ENCODE results near the gene ZNF41.

Gene ZNF41

GRCh38 chrX:47489507-47490275, 6.7 kb upstream of the ZNF41 start:
- no peak for DNase-seq

- DNase-seq: peak in 1 of 2 donors; percentile 5
These were observed 1.9 kb upstream of the ZNF41 start for GRCh38 chrX:47484885-47485284.

- no peak for DNase-seq
These were observed 565 bp upstream of the ZNF41 start for GRCh38 chrX:47483306-47484268.

- DNase-seq: no peak
These were observed 934 bp downstream of the ZNF41 start for GRCh38 chrX:47482065-47482511.

DNA sequence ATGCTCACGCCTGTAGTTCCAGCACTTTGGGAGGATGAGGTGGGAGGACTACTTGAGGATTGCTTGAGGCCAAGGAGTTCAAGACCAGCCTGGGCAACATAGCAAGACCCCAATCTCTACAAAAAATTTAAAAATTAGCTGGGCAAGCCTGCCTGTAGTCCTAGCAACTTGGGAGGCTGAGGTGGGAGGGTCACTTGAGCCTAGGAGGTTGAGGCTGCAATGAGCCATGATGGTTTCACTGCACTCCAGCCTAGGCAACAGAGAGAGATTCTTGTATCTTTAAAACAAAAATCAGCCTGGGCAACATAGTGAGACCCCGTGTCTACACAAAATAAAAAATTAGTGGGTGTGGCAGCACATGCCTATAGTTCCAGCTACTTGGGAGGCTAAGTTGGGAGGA, 1.9 kb downstream of the ZNF41 start:
- DNase-seq: no peak

GRCh38 chrX:47480576-47480975, 2.4 kb downstream of the ZNF41 start:
- DNase-seq: no peak

DNA sequence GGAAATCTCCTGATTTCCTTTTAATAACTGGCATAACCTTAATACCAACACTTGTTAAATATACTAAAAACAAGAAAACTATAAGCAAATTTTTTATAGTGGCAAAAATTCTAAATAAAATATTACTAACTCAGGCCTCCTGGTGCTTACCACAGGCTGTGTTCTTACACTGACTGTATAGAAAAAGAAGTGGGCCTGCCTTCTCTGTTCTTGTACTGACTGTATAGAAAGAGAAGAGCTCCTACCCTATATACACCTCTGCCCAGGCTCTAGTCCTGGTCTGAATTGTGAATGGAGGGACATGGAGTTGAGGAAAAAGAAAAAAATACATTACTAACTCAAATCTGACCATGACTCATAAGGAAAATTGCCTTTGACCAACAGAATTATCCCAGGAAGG, 7.5 kb downstream of the ZNF41 start:
- DNase-seq: no peak

GRCh38 chrX:47467106-47467505, 15.9 kb downstream of the ZNF41 start:
- DNase-seq: no peak

GRCh38 chrX:47460561-47460960, 22.5 kb downstream of the ZNF41 start:
- DNase-seq: no peak

GRCh38 chrX:47458528-47458927, 24.5 kb downstream of the ZNF41 start:
- no peak for DNase-seq

DNA sequence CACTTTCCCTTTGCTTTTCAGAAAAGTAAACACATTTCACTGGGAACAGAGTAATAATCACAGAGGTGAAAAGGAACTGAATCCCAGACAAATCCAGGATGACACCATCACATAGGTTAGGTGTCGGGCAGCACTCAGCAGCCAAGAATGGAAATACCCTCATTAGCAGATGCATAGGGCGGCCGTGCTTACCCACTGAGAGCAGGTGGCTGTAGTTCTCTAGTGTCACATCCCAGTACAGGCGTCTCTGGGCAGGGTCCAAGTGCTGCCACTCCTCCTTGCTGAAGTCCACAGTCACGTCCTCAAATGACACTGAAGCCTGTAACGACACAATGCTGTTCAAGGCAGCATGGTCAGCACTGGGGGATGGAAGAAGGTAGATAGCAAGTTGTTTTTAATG, 26.9 kb downstream of the ZNF41 start:
- no peak for DNase-seq

DNA sequence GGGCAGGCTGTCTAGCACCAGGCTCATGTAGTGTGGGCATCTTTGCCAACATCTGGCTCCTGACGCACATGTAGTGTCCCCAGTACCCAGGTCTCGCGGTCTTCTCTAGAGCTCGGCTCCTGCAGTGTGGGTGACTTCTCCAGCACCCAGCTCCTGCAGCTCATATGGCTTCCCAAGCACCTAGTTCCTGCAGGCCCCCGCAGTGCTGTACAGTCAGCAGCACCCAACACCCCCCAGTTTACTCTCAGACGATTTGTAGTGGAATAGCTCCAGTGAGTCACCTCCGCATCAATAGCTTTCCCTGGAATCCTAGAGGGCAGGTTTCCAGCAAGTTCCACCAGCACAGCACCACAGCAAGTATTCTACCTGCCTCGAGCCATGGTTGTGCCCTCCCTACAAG, 30.9 kb downstream of the ZNF41 start:
- no peak for DNase-seq

DNA sequence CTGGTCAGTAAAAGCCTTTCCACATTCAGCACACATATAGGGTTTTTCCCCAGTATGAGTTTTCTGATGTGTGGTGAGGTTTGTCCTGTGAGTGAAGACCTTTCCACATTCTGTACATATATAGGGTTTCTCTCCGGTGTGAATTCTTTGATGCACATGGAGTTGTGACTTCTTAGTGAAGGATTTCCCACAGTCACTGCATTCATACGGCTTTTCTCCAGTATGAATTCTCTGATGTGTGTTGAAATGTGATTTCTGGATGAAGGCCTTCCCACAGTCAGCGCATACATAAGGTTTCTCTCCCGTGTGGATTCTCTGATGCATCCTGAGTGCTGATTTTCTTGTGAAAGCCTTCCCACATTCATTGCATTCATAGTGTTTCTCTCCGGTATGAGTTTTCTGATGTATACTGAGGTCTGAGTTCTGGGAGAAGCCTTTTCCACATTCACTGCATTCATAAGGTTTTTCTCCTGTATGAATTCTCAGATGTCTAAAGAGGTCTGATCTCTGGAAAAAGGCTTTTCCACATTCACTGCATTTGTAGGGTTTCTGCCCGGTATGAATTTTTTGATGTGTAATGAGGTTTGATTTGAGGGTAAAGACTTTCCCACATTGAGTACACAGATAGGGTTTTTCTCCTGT, 34.7 kb downstream of the ZNF41 start:
- no peak for DNase-seq

GRCh38 chrX:47447607-47448006, 35.4 kb downstream of the ZNF41 start:
- no peak for DNase-seq

DNA sequence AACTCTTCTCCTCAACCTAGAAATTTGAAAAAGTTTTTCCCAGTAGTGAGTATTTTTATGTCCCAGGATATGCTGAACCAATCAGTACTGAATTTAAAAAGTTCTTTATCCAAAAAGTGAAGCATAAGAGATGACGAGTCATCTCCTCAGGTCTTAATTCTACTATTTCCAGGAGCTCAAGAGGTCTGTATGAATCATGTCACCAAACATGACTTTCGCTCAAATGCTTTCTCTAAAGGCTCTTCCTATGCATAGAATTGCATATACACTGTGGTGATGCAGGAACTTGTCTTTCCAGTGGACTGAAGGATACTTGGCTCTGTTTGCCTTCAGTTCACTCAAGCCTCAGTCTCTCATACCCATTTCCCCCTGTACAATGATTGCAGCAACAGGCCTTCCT, 36.1 kb downstream of the ZNF41 start:
- DNase-seq: no peak

GRCh38 chrX:47446431-47446830, 36.6 kb downstream of the ZNF41 start:
- DNase-seq: no peak

DNA sequence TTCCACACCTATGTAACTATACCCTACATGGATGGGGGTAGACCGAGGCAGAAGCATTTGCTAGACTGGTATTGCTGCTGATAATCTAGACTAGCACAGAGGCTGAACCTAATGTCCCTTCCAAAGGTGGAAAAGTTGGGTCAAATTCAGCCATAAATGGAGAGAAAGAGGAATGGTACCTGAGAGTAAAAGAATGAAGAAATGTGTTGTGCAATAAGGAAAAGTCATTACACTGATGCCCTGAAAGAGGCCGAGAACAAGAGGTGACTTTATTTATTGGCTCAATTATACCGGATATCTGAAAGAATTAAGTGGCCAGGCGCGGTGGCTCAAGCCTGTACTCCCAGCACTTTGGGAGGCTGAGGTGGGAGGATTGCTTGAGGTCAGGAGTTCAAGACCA, 52.1 kb downstream of the ZNF41 start:
- no peak for DNase-seq

GRCh38 chrX:47422444-47422843, 60.6 kb downstream of the ZNF41 start:
- no peak for DNase-seq

DNA sequence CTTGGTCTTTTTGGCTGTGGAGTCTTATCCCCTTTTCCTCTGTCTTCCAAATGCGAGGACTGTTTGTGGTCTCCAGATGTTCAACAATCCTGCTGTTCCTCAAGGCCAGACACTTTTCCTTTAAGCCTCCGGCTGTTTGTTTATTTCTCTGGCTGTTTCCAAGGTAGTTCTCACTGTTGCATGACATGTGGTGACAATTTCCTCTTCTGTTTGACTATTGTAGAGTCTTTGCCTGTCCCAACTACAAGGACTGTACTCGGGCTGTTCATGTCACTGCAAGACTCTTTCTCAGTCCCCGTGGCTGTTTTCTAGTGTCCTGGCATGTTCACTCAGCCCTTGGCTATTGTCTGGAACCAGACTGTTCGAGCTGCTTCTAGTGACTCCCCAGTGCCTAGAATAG, 62.1 kb downstream of the ZNF41 start:
- DNase-seq: no peak

- DNase-seq: no peak
These were observed 62.8 kb downstream of the ZNF41 start for GRCh38 chrX:47420265-47420664.

DNA sequence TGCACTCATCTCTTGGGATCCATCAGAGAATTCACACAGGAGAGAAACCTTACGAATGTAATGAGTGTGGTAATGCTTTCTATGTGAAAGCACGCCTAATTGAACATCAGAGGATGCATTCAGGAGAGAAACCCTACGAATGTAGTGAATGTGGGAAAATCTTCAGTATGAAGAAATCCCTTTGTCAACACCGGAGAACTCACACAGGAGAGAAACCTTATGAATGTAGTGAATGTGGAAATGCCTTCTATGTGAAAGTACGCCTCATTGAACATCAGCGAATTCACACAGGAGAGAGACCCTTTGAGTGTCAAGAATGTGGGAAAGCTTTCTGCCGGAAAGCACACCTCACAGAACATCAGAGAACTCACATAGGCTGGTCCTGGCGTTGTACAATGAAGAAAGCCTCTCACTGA, 69.8 kb downstream of the ZNF41 start:
- no peak for DNase-seq
